Upper lobe of left lung (tissue), 4 donors: ENCODE data around the gene PTPDC1.

Source experiments
- EP300 ChIP-seq, 4 donors: sonication (generic); formaldehyde crosslinking; IDR thresholded peaks; one replicate each; pipeline ENCODE4 v1.5.1; 2017; ENCODE audit warnings: antibody characterized with exemption in 4 of 4, control low read depth in 2 of 4
- POLR2A ChIP-seq, 4 donors: fragments of 450-650 bp; IDR thresholded peaks; one replicate each; pipeline ENCODE4 v1.5.1; 2016 to 2017; ENCODE audit warnings: antibody characterized with exemption in 4 of 4, mild to moderate bottlenecking in 2 of 4
- POLR2AphosphoS5 ChIP-seq, 2 donors: sonication (generic); formaldehyde crosslinking; IDR thresholded peaks; one replicate each; pipeline ENCODE4 v1.5.1; 2017; ENCODE audit warnings: antibody characterized with exemption in 2 of 2
- TF ChIP-seq, protein P1 (sequence below), 6 experiments: fragments of 450-650 bp in 4 of 6; fragments of 200-600 bp in 2 of 6; sonication (generic) in 2 of 6; IDR thresholded peaks; one replicate each; pipeline ENCODE4 v1.5.1; 2016 to 2019; ENCODE audit warnings: antibody characterized with exemption in 6 of 6

- TF ChIP-seq POLR2AphosphoS5 (IDR thresholded peaks at IDR 0.05) (no peak), EP300 (IDR thresholded peaks at IDR 0.05) (no peak), POLR2A (IDR thresholded peaks at IDR 0.05) (no peak)
- TF ChIP-seq, protein P1, sequence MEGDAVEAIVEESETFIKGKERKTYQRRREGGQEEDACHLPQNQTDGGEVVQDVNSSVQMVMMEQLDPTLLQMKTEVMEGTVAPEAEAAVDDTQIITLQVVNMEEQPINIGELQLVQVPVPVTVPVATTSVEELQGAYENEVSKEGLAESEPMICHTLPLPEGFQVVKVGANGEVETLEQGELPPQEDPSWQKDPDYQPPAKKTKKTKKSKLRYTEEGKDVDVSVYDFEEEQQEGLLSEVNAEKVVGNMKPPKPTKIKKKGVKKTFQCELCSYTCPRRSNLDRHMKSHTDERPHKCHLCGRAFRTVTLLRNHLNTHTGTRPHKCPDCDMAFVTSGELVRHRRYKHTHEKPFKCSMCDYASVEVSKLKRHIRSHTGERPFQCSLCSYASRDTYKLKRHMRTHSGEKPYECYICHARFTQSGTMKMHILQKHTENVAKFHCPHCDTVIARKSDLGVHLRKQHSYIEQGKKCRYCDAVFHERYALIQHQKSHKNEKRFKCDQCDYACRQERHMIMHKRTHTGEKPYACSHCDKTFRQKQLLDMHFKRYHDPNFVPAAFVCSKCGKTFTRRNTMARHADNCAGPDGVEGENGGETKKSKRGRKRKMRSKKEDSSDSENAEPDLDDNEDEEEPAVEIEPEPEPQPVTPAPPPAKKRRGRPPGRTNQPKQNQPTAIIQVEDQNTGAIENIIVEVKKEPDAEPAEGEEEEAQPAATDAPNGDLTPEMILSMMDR (IDR thresholded peaks at IDR 0.05): no peak
These were observed 5.0 kb upstream of the PTPDC1 start for GRCh38 chr9:94079236-94079635.
